Endothelial cell of umbilical vein (primary cell): ENCODE data around the gene NCF4.

Source experiments
- CTCF ChIP-seq, 2 donors: IDR thresholded peaks; 1 replicate in 1 of 2; 2 replicates in 1 of 2; pipeline ENCODE4 v1.5.1; 2011; ENCODE audit warnings: low read length in 2 of 2, mild to moderate bottlenecking in 2 of 2, moderate library complexity in 2 of 2, control low read depth in 1 of 2, inconsistent platforms in 1 of 2, low read depth in 1 of 2; ENCODE audit not compliant: insufficient read depth in 1 of 2; ENCODE audit errors: extremely low read depth in 1 of 2
- EZH2 ChIP-seq: IDR thresholded peaks from 2 replicates; pipeline ENCODE4 v1.6.1; 2012; ENCODE audit warnings: borderline replicate concordance, low read depth, mild to moderate bottlenecking, moderate library complexity, low read length, inconsistent platforms; ENCODE audit not compliant: severe bottlenecking
- MAX ChIP-seq: IDR thresholded peaks from 2 replicates; pipeline ENCODE4 v1.6.1; 2011; ENCODE audit not compliant: insufficient read depth, insufficient read length
- MYC ChIP-seq: IDR thresholded peaks from one replicate; pipeline ENCODE4 v1.6.1; 2011; ENCODE audit warnings: mild to moderate bottlenecking, low read depth, low read length
- POLR2A ChIP-seq: IDR thresholded peaks from 2 replicates; pipeline ENCODE4 v1.6.1; 2012; ENCODE audit warnings: low read depth, mild to moderate bottlenecking, control low read depth, low read length

- TF ChIP-seq POLR2A = no peak
- no peak for TF ChIP-seq CTCF (IDR thresholded peaks at IDR 0.05; ENCODE audit: extremely low read depth in 1 of 2, insufficient read depth in 1 of 2, low read depth in 1 of 2, low read length in 2 of 2)
- TF ChIP-seq MYC = no peak
- TF ChIP-seq MAX = no peak
- TF ChIP-seq EZH2 = no peak
These were observed 10.9 kb downstream of the NCF4 start for GRCh38 chr22:36871669-36872081.
